Eye (tissue), 1 donor: ENCODE results near the gene TBC1D2.

Experiments used
- DNase-seq: peaks from one replicate; pipeline ENCODE4 v3.0.0-alpha.2; 2015

The TBC1D2 gene

GRCh38 chr9:98211260-98211659, 44.2 kb downstream of the TBC1D2 start:
- DNase-seq, result no peak

- DNase-seq, result no peak
Measured at GRCh38 chr9:98210435-98210834, 45.0 kb downstream of the TBC1D2 start.

- no peak for DNase-seq
Measured at GRCh38 chr9:98209530-98209929, 45.9 kb downstream of the TBC1D2 start.

- no peak for DNase-seq
Measured at GRCh38 chr9:98208635-98209034, 46.8 kb downstream of the TBC1D2 start.

- no peak for DNase-seq
Measured at GRCh38 chr9:98207606-98208005, 47.8 kb downstream of the TBC1D2 start.

- no peak for DNase-seq
Measured at GRCh38 chr9:98206754-98207153, 48.7 kb downstream of the TBC1D2 start.

GRCh38 chr9:98204692-98205091, 50.8 kb downstream of the TBC1D2 start:
- DNase-seq, result no peak

- no peak for DNase-seq
Measured at GRCh38 chr9:98203153-98203552, 52.3 kb downstream of the TBC1D2 start.

- DNase-seq, result no peak
Measured at GRCh38 chr9:98202252-98202651, 53.2 kb downstream of the TBC1D2 start.

GRCh38 chr9:98201749-98202148, 53.7 kb downstream of the TBC1D2 start:
- no peak for DNase-seq

GRCh38 chr9:98201102-98201501, 54.3 kb downstream of the TBC1D2 start:
- no peak for DNase-seq

- peak; percentile 39 for DNase-seq
Measured at GRCh38 chr9:98199388-98200033, 55.9 kb downstream of the TBC1D2 start.

- DNase-seq, result no peak
Measured at GRCh38 chr9:98195671-98196070, 59.8 kb downstream of the TBC1D2 start.

GRCh38 chr9:98193336-98193944, 62.0 kb downstream of the TBC1D2 start:
- DNase-seq, result no peak

- peak; percentile 85 for DNase-seq
Measured at GRCh38 chr9:98192503-98193335, 62.7 kb downstream of the TBC1D2 start, which contains the start of gene CORO2A. Gene CORO2A (minus strand): TSS chr9:98192637. CDS start chr9:98157660, 34,977 bp downstream.

GRCh38 chr9:98191671-98192502, 63.6 kb downstream of the TBC1D2 start:
- DNase-seq, result peak; percentile 54

GRCh38 chr9:98191181-98191608, 64.3 kb downstream of the TBC1D2 start:
- no peak for DNase-seq

- DNase-seq, result no peak
Measured at GRCh38 chr9:98190757-98191105, 64.7 kb downstream of the TBC1D2 start.

GRCh38 chr9:98189412-98189811, 66.0 kb downstream of the TBC1D2 start:
- no peak for DNase-seq

- DNase-seq, result no peak
Measured at GRCh38 chr9:98187926-98188325, 67.5 kb downstream of the TBC1D2 start.

- DNase-seq, result no peak
Measured at GRCh38 chr9:98186236-98186635, 69.2 kb downstream of the TBC1D2 start.

- DNase-seq, result no peak
Measured at GRCh38 chr9:98185611-98186171, 69.8 kb downstream of the TBC1D2 start.
